HUES64 (cell line): ENCODE data around the gene KIAA1210.

Experiments used
- H3K27ac ChIP-seq: 2 replicates; pipeline ENCODE4 v1.7.0; 2013; ENCODE audit warnings: low read depth, low read length, inconsistent platforms
- H3K27me3 ChIP-seq: 2 replicates; pipeline ENCODE4 v1.6.1; 2013; ENCODE audit warnings: mild to moderate bottlenecking, low read length; ENCODE audit not compliant: insufficient read depth
- H3K36me3 ChIP-seq: 2 replicates; pipeline ENCODE4 v1.6.1; 2013; ENCODE audit warnings: mild to moderate bottlenecking, low read length; ENCODE audit not compliant: insufficient read depth
- H3K4me1 ChIP-seq: 2 replicates; pipeline ENCODE4 v1.6.1; 2013; ENCODE audit warnings: mild to moderate bottlenecking, low read length, moderate library complexity; ENCODE audit not compliant: insufficient read depth
- H3K4me3 ChIP-seq: 2 replicates; pipeline ENCODE4 v1.5.1; 2013; ENCODE audit warnings: mild to moderate bottlenecking, low read length, moderate library complexity
- H3K9ac ChIP-seq: 2 replicates; pipeline ENCODE4 v1.6.1; 2013; ENCODE audit warnings: mild to moderate bottlenecking, low read depth, low read length
- H3K9me3 ChIP-seq: 2 replicates; pipeline ENCODE4 v1.6.1; 2013; ENCODE audit warnings: low read depth, low read length; ENCODE audit not compliant: insufficient read depth
- WGBS: fragments of 150-250, 120-280 bp; methylation state at CpG from one replicate; pipeline ENCODE4 v1.1.7; 2013; ENCODE audit warnings: missing lambda C conversion rate; 5-methylcytosine and 5-hydroxymethylcytosine counted together

Gene KIAA1210

DNA sequence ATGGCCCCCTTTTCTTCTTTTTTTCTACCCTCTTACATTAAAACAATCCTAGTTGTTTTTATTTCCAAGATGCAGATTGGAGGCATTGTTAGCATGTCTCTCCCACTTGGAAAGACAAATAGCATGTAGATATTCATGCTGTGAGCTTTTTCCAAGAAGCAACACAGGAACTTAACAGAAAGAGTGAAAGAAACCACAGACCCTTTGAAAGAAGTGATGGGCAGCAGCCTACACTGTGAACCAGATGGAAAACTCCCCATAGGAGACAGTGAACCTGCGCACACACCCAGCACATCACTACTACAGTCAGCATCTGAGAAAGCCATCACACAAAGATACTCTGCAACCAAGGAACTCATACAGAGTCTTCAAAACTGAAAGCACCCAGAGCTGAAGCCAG lies 37.0 kb downstream of the KIAA1210 start:
- H3K27me3 ChIP-seq: no peaks in the 10 kb centered on the region
- H3K9me3 ChIP-seq: no peaks in the 10 kb centered on the region
- H3K36me3 ChIP-seq: no peaks in the 10 kb centered on the region
- no peak overlapping the region for H3K9ac ChIP-seq
- H3K4me3 ChIP-seq: no peak overlapping the region
- 92% methylated on average over 1 of the region's 1 CpG for WGBS
- no peaks in the 10 kb centered on the region for H3K4me1 ChIP-seq
- H3K27ac ChIP-seq: no peak overlapping the region

- 80% methylated on average over 1 of the region's 1 CpG for WGBS
- H3K27me3 ChIP-seq: no peaks in the 10 kb centered on the region
- H3K4me3 ChIP-seq: no peak overlapping the region
- no peaks in the 10 kb centered on the region for H3K4me1 ChIP-seq
- H3K9ac ChIP-seq: no peak overlapping the region
- H3K36me3 ChIP-seq: no peaks in the 10 kb centered on the region
- H3K27ac ChIP-seq: no peak overlapping the region
- H3K9me3 ChIP-seq: no peaks in the 10 kb centered on the region
Observed at GRCh38 chrX:119089619-119090018, 38.0 kb downstream of the KIAA1210 start.

DNA sequence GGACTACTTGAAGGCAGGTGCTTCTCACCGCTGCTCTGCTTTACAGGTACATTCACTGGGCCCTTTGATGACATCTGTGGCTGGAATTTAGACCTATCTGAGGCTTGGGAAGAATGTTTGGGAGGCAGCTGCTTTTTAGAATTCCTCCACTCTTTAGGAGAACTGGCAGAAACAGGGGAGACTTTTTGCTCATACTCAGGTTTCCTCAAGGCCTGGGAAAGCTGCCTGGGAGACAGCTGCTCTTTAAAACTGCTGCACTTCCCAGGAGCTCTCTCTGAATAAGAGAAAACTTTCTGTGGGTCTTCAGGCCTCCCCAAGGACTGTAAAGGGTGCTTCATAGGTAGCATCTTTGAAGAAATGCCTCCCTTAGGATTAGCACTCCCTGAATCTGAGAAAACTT lies 40.5 kb downstream of the KIAA1210 start:
- no peak overlapping the region for H3K4me3 ChIP-seq
- H3K36me3 ChIP-seq: no peaks in the 10 kb centered on the region
- H3K4me1 ChIP-seq: no peaks in the 10 kb centered on the region
- no peaks in the 10 kb centered on the region for H3K27me3 ChIP-seq
- no peak overlapping the region for H3K9ac ChIP-seq
- 100% methylated on average over 1 of the region's 1 CpG for WGBS
- no peak overlapping the region for H3K27ac ChIP-seq
- H3K9me3 ChIP-seq: no peaks in the 10 kb centered on the region

GRCh38 chrX:119084766-119085165 lies 42.8 kb downstream of the KIAA1210 start:
- WGBS: 96% methylated on average over 3 of the region's 3 CpGs
- no peaks in the 10 kb centered on the region for H3K9me3 ChIP-seq
- H3K4me1 ChIP-seq: no peaks in the 10 kb centered on the region
- no peak overlapping the region for H3K4me3 ChIP-seq
- no peaks in the 10 kb centered on the region for H3K36me3 ChIP-seq
- no peak overlapping the region for H3K9ac ChIP-seq
- H3K27ac ChIP-seq: no peak overlapping the region
- H3K27me3 ChIP-seq: no peaks in the 10 kb centered on the region

DNA sequence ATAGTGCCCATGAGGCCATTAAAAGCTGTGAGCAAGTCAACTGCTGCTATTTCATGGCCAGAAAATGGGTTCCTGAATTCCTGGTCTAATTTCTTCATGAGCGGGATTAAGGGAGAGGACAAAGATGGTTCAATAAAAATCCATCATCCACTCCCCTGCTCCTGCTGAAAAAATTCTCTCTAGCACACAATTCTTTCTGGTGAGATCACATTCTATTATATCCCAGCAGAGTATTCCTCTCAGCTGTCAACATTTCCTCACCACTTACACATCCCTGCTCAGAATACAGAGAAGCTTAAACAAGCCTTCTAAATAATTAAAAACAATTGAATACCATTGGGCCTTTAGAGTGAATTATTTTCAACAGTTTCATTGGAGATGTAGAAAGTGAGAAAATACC lies 45.3 kb downstream of the KIAA1210 start:
- H3K9ac ChIP-seq: no peak overlapping the region
- H3K27ac ChIP-seq: no peak overlapping the region
- no peaks in the 10 kb centered on the region for H3K4me1 ChIP-seq
- H3K4me3 ChIP-seq: no peak overlapping the region
- H3K27me3 ChIP-seq: no peaks in the 10 kb centered on the region
- no peaks in the 10 kb centered on the region for H3K36me3 ChIP-seq
- WGBS: 89% methylated on average over 1 of the region's 1 CpG
- no peaks in the 10 kb centered on the region for H3K9me3 ChIP-seq

GRCh38 chrX:119075270-119076025 lies 52.2 kb downstream of the KIAA1210 start:
- Histone ChIP-seq H3K27me3 (no peaks in the 10 kb centered on the region; the same call in 1 of the 2 replicates), H3K36me3 (no peaks in the 10 kb centered on the region), H3K9ac (no peak overlapping the region), H3K27ac (no peak overlapping the region), H3K4me3 (no peak overlapping the region), H3K4me1 (no peaks in the 10 kb centered on the region), H3K9me3 (no peaks in the 10 kb centered on the region)
- 85% methylated on average over 1 of the region's 3 CpGs for WGBS

- Histone ChIP-seq H3K9me3 (no peaks in the 10 kb centered on the region), H3K9ac (no peak overlapping the region), H3K27ac (no peak overlapping the region), H3K27me3 (no peaks in the 10 kb centered on the region; the same call in 1 of the 2 replicates), H3K36me3 (no peaks in the 10 kb centered on the region), H3K4me1 (no peaks in the 10 kb centered on the region), H3K4me3 (no peak overlapping the region)
- WGBS: 96% methylated on average over 19 of the region's 19 CpGs
Observed at GRCh38 chrX:119073911-119074310, 53.7 kb downstream of the KIAA1210 start.

DNA sequence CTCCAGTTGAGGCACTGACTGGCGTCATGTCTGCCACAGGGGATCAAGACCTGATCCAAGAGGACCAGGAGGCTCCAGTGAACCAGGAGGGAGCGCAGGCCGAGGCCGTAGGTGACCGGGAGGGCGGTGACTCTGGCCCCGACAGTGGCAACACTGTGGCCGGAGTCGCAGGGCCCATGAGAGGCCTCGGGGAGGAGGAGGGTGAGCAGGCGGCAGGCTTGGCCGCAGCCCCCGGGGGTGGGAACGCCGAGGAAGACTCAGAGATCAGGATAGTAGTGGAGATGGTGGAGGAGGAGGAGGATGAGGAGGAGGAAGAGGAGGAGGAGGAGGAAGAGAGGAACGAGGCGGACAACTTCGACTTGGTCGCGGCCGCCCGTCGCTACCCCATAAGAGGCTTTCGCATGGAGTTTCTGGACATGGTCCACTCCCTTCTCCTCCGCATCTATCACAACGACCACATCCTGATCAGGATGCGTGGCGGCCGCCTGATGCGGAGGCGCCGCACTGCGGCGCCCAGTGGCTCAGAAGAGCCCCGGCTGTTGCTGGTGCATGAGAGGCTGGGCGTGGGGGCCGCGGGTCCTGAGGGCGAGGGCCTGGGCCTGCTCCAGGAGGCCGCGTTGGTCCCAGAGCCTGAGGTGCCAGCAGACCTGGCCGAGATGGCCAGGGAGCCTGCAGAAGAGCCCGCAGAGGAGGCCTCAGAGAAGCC lies 54.3 kb downstream of the KIAA1210 start:
- H3K9me3 ChIP-seq: no peaks in the 10 kb centered on the region
- 95% methylated on average over 43 of the region's 43 CpGs for WGBS

DNA sequence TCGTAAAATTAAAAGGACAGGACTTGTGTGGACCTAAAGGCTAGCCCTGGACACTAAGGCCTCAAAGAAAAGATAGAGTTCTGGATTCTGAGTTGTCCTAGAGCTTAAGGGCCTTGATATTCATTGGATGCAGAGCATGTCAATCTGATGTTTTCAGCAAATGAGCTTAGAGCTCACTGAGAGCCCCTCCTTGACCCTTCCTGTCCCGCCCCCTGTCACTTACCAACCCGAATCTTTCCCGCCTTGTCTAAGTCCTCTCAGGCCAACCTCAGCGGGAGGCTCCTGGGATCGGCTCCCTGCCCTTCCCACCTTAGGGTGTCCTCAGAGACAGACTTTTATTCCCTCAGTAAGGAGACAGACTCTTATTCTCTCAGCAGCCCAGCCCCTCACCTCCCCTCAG lies 54.9 kb downstream of the KIAA1210 start, which contains the start of gene CT47C1:
Gene CT47C1, plus strand, starts transcription at position 250 of the 400 bp plus-strand sequence. CDS start 233 bp downstream, outside the sequence.
- WGBS: 95% methylated on average over 6 of the region's 6 CpGs
- Histone ChIP-seq H3K27ac (no peak within 1 kb of the TSS), H3K27me3 (no peaks in the 10 kb centered on the region; the same call in 1 of the 2 replicates), H3K9me3 (no peaks in the 10 kb centered on the region), H3K4me3 (no peak within 1 kb of the TSS), H3K36me3 (no peaks in the 10 kb centered on the region), H3K4me1 (no peaks in the 10 kb centered on the region), H3K9ac (no peak within 1 kb of the TSS)

More for the DNA sequence above, 54.3 kb downstream of the KIAA1210 start:
- no peak overlapping the region for H3K27ac ChIP-seq
- H3K36me3 ChIP-seq: no peaks in the 10 kb centered on the region
- no peak overlapping the region for H3K4me3 ChIP-seq
- no peak overlapping the region for H3K9ac ChIP-seq
- H3K4me1 ChIP-seq: no peaks in the 10 kb centered on the region
- no peaks in the 10 kb centered on the region; the same call in 1 of the 2 replicates for H3K27me3 ChIP-seq

DNA sequence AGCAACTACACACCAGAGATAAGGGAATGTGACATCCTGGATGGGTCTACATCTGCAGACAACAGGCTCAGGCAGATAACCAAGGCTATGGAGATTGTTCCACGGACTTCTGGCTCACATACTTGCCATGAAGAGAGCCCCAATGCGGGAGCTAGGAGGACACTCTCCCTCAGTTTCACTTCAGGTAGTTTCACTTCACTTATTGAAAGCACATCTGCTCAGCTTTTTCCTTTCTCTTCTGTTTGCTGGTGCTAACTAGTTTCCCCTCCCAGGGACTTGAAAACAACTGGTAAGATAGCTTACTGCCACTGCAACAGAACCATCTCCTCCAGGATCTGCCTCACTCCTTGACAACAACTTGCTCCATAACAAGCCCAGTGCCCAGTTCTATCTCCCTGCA lies 56.2 kb downstream of the KIAA1210 start:
- Histone ChIP-seq H3K9ac (no peak overlapping the region), H3K36me3 (no peaks in the 10 kb centered on the region), H3K27me3 (no peaks in the 10 kb centered on the region; the same call in 1 of the 2 replicates), H3K4me3 (no peak overlapping the region), H3K4me1 (no peaks in the 10 kb centered on the region), H3K27ac (no peak overlapping the region), H3K9me3 (no peaks in the 10 kb centered on the region)
- WGBS: 91% methylated on average over 2 of the region's 2 CpGs

GRCh38 chrX:119069762-119070161 lies 57.9 kb downstream of the KIAA1210 start:
- no peaks in the 10 kb centered on the region for H3K36me3 ChIP-seq
- no peaks in the 10 kb centered on the region; the same call in 1 of the 2 replicates for H3K27me3 ChIP-seq
- no peak overlapping the region for H3K4me3 ChIP-seq
- no peak overlapping the region for H3K27ac ChIP-seq
- 98% methylated on average over 1 of the region's 1 CpG for WGBS
- H3K9ac ChIP-seq: no peak overlapping the region
- no peaks in the 10 kb centered on the region for H3K4me1 ChIP-seq
- H3K9me3 ChIP-seq: no peaks in the 10 kb centered on the region
